Measurements from ENCODE around the gene ANKRD34A.

The ANKRD34A gene

DNA sequence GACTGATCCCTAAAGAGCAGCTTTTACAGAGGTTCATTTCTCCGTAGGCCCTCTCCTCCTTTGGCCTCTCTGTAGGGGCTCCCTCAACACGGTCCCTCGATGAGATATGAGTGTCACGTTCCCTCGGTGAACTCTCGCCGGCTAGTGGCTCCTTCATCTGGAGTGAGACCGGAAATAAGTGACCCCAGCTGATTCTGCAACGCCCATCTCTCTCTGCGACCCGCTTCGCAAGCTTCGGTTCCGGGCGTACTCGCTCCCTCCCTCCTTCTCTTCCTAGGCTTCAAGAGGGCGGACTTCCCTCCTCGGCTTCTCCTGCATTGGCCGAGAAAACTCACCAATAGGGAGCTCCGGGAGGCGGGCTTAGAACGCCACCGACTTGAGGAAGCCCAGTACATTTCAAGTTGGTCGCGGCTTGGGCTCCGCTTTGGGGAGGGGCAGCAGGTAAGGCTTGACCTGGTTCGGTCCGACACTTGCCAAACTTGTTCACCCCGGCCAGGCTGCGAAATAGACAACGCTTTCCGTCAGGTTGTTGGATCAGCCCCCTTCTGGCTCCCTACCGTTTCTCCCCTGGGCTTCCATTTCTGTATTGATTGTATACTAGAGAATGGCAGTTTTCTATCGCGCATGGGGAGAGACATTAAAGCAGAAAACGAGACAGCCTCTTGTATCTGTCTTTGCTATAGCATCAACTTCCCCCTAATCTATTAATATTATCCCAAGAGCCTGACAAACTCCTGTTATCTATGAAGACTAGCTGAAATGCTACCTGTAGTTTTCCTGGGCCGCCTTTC is at the start of gene ANKRD34A, which contains the start of gene POLR3GL:
Gene ANKRD34A, minus strand, starts transcription at position 248 of the 791 bp plus-strand sequence. CDS start 2,816 bp downstream, outside the sequence.
Gene POLR3GL, plus strand, starts transcription at position 363 of the 791 bp plus-strand sequence. CDS start 10,176 bp downstream, outside the sequence.
- peak; percentile 87 for DNase-seq

DNA sequence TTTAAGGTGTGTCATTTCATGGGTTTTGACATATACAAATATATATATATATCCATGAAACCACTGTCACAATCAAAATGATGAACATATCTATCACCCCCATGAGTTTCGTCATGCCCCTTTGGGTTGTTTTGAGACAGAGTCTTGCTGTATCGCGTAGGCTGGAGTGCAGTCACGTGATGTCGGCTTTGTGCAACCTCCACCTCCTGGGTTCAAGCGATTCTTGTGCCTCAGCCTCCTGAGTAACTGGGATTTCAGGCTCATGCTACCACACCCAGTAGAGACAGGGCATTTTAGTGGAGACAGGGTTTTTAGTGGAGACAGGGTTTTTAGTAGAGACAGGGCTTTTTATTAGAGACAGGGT is 49.2 kb upstream of the ANKRD34A start:
- no peak for DNase-seq

DNA sequence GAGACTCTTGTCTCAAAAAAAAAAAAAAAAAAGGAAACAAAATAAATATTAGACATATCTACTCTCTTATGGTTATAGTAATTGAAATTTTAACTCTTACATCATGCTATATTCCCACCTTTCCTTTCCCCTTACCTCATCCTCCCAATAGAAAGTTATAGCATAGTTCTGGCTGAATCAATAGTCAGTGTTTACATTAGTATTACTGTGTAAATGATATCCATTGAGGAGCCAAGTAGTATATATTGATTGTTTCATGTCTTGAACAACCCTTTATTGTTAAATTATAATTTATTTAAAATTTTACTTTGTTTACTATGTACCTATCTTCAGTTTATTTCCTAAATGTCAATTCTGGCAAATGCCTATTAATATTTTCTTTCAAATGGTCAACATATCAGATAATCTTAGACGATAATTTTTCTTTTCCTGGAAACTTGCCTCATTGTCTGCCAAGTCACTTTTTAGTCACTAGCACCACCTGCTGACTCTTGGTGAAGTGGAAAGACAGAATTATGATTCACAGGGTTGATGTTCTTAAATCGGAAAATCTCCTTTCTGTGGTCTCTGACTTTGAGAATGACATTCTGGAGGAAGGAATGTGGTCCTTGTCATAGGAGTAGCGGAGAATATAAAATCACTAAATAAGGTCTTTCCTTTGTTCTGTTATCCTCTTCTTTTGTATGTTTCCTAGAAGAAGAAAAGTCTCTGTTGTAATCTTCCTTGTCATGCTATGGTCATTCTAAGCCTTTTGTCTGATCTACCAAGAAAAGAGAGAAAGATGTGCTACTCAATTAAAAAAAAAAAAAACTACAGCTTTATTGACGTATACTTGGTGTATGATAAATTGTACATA is 48.6 kb upstream of the ANKRD34A start:
- peak; percentile 55 for DNase-seq

DNA sequence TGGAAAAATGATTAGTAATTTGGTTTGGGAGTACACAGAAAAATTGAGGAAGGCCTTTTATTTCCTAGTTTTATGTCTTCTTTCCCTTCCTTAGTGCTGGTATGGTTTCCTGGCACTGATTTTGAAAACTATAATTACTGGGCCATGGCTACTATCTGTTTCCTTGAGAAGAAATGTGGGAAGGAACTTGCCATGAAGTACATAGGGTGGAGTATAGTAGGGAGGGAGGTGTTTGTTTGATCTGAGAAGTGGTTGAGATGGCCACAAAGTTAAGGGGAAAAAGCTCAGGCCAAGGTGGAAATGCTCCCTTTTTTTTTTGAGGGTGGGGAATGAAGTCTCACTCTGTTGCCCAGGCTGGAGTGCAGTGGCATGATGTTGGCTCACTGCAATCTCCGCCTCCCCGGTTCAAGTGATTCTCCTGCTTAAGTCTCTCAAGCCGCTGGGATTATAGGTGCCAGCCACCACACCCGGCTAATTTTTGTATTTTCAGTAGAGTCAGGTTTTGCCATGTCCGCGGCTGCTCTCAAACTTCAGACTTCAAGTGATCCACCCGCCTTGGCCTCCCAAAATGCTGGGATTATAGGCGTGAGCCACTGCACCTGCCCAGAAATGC is 45.9 kb upstream of the ANKRD34A start:
- DNase-seq: no peak

DNA sequence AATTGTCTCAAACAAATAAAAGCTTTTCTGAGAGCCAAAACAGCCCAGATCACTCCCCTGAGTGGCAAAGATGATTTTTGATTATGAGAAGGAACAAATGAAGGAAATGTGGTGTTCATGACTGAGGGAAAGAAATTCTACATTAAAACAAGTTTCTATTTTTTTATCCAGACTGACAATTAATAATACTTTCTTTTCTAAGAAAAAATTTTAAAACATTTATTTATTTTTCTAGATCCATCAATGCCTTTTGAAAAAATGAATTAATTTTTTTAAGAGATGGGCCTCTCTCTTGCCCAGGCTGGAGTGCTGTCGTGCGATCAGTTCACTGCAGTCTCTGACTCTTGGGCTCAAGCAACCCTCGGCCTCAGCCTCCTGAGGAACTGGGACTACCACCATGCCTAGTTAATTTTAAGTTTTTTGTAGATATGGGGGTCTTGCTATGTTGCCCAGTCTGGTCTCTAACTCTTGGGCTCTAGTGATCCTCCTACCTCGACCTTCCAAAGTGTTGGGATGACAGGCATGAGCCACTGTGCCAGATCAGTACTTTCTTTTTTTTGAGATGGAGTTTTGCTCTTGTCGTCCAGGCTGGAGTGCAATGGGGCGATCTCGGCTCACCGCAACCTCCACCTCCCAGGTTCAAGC is 43.2 kb upstream of the ANKRD34A start:
- no peak for DNase-seq

DNA sequence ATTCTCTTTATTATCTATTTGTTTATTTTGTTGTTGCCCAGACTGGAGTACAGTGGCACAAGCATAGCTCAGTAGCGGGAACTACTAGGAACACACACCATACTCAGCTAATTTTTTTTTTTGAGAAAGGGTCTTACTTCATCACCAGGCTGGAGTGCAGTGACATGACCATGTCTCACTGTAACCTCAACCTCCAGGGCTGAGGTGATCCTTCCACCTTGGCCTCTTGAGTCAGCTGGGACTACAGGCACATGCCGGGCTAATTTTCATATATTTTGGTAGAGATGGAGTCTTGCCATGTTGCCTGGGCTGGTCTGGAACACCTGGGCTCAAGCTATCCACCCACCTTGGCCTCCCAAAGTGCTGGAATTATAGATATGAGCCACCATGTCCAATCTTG is 37.3 kb upstream of the ANKRD34A start:
- DNase-seq: no peak

DNA sequence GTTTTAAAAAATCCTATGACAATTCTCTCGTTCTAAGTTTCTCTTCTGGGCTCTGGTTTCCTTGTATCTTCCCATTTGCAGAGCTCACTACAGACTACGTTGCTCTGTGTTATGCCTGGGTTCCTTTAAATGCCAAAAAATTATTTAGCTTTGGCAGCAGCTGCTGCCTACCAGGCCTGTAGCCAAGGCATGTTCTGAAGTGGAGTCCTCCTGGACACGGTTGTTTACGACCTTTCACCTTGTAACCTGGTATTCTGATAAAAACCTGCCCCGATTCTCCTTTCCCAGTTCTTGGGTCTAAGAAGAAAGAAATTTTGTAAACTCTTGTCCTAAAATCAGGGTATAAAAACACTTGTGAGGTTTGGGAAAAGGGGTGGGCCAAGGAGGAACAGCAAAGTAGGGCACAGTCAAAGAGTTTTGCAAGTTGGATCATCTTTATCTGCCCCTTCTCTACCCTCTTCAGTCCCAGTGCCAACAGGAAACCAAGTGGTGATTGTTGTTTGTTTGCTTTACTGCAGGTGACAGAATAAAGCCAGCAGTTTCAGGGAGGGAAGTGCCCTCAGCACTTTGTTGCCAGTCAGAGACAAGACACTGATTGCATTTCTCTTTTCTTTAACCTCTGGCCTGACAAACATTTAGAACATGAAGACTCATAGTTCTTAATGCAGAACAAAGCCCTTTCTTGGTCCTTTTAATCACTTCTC is 35.1 kb upstream of the ANKRD34A start:
- peak; percentile 69 for DNase-seq

DNA sequence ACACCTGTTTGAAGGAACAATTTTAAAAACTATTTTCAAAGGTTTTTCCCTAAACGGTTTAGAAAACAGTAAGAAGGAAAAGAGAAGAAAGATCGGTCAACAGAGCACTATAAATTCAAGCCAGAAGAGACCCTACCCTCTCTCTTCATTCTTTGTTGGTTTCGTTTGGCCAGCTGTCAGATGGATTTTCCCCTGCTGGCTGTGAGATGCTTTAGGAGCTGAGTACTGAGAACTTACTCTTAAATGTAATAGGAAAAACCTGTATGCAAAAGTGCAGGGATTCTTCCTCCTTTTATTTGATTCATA is 33.3 kb upstream of the ANKRD34A start:
- no peak for DNase-seq

DNA sequence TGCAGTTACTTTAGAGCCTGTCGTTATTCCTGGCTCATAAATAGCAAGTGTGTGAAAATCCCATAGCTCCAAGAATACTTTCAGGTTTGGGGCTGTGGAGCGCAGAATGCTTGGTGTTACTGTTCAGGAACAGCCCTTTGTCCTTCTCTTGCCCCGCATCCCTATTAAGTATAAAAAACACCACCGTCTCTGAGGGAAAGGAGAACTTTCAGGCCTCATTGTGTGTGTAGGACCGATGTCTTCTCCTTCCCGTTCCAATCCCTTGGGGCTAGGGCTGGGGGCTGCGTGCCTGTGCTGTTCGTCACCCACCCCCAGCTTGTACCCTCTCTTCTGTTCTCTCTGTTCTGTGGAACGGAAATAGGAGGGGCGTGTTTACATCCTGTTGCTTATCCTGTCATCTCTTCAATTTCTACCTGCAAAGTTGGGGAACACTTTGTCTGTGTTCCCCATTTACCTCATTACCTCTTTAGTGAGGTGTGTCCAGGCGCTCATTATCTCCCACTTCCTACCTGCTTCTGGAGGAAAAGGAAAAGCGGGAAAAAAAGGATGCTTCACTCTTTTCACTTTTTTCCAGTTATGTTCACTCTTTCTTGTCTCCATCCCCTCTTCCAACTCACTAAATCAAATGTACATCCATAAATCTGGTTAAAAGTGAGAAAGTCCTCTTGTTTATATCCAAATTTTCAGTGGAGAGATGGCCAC is 32.8 kb upstream of the ANKRD34A start:
- no peak for DNase-seq

DNA sequence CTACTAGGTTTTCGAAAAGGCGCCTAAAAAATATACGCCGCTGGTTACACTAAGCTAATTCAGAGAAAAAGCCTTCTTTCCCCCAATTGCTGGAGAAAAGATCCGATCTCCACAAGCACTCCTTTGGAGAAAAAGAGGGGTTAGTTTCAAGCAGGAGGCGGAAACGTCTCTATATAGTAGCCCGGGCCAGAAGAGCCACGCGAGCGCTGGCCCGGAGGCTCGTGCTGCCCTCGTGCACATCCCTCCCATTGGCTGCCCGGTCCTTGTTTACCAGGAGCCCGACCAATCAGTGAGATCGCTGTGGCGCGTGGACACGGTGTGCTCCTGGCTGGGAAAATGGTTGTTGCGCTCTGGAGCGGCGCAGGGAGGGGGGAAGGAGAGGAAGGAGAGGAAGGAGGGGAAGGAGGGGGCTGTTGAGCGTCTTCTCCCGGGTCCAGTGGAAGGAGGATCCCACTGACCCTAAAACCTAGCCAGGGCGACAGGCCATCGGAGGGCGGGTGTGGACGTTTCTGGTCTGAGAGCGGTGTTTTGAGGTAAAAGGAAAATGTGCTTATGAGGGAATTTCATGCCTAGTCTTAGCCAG is 32.1 kb upstream of the ANKRD34A start, which contains the start of gene TXNIP:
Gene TXNIP, minus strand, starts transcription at position 147 of the 583 bp plus-strand sequence. CDS start 313 bp downstream, outside the sequence.
- peak; percentile 99 for DNase-seq

DNA sequence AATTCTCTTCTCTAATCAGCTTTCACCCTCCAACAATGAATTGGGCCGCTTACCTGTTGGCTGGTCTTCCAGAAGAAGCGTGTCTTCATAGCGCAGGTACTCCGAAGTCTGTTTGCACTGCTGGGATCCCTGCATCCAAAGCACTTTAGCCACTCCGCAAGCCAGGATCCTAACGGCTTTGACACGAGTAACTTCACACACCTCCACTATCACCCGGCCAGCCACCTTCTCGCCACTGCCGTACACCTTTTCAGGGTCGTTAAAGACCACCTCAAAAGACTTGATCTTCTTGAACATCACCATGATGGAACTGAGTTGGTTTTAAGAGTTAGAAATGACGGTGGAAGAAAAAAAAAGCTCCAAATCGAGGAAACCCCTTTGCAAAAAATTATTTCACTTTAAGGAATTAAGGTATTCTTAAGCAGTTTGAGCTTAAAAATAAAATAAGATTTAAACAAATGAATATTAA is 31.6 kb upstream of the ANKRD34A start:
- no peak for DNase-seq

DNA sequence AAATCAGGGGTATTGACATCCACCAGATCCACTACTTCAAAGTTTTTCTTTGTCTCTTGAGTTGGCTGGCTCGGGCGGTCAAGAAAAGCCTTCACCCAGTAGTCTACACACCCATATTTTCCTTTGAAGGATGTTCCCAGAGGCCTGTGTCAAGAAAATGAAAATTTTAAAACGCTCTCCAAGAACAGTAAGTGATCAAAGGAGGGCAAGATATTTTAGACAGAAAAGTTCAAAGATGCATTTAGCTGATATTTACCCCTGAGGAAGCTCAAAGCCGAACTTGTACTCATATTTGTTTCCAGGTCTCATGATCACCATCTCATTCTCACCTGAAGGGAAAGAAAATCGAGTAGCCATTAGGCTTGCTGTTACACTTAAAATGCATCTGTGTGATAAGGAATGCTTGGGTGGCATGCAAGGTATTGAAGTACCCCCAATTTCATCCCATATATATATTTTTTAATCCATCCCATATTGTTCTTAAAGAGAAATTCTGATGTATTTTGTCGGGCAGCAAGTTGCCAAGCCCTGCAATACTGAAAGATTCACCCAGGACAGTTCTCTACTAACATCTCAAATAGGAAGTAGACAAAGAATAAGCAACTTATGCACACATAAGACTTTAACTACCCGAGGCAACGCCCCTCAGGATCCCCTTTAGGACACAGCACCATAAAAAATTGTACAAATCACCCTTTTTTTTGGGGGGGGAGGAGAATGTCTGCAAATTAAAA is 30.9 kb upstream of the ANKRD34A start:
- no peak for DNase-seq

DNA sequence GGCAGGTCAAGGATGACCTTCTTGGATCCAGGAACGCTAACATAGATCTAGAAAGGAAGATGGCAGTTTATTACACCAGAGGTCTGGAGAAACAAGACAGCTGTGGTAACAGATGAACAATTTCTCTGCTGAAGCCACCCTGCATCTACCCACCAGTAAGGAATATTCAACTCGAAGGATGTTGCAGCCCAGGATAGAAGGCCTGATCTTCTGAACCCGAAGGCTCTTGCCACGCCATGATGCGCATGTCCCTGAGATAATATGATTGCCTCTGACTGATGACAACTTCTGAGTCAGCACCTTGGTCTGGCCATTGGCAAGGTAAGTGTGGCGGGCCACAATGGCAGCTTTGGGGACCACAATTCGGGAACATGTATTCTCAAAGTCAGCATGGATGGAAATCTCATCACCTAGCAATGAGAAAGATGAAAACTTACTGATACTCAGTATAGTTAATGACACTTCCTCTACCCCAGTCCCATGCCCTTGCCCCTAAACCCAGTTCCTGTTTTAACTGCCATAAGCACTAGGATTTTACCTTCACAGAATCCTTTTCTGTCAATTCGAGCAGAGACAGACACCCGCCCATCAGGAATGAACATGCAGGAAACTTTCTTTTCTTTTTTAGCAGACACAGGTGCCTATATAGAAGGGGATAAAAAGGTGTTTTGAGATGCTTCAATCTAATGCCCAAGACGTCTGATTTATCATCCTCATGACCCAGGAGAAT is 30.2 kb upstream of the ANKRD34A start:
- DNase-seq: no peak

DNA sequence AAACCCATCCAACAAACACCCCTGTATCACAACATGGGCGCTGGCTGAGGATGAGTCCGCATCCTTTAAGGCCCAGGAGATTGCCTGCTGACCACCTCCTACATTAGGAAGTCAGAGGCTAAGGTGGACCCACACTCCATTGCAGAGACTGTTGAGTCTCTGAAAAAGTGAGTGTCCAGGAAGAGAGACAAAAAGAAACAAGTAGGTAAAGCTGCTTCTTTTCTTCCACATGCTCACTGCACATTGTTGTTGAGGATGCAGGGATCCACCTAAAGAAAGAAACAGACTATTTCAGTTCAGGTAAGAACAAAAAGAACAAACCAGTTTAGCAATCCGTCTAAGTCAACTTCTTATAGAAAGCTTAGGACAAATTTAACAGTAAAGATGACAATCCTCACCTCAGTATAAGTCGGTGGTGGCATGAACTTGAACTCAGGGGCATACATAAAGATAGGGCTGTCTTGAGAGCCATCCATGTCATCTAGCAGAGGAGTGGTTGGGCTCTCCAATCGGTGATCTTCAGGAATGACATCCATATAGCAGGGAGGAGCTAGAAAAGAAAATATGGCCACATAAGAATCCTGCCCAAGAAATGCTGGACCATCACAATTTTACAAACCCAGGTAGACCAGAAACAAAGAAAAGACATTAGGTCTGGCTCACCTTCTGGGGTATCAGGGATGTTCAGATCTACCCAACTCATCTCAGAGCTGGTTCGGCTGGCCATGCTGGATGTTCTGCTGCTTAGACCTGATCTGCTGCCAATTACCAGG is 29.4 kb upstream of the ANKRD34A start:
- DNase-seq: no peak

DNA sequence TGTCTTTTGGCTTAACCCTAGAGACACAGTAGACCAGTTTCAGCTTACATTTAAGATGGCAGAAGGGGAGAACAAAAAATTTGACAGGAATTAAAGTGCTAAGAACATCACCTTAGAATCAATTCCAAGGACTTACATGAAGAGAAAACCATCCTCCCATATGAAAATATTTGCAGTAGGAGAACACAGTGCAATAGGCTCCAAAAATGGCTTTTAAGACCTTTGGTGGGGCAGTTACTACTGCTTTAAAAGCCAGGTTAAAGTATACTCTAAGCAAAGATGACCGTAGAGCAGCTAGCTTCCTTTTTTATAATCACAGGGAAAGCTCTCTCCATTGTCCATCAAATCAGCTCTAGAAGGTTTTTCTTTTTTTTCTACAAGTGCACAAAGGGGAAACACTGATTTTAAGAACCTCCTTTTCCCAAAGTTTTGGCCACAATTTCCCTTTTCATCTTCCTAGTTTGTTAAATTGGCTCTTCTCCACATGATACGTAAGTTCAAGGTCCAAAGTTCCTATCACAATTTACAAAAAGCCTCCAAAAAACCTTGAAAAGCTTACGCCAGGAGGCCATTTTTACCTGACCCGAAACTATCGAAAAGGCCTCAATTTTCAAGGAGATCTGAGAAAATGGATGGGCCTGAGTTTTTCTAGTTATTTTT is 28.7 kb upstream of the ANKRD34A start:
- no peak for DNase-seq

DNA sequence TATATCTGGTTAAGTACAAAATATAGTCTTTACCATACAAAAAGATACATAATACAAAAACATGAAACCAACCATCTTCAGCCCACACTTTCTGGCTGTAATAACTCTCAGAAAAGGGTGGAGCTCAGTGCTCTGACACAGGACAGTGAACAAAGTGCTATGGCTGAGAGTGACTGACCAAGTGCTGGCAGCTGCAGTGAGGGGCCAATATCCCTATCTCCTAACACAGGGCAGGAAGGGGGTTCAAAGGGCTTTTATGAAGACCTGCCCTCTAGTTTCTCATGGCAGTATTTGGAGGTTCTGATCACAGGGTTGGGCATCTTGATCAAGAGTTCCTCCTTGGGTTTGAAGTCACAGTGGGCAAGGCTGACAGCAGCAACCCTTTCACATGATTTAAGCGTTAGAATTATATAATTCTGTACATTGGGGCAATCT is 28.1 kb upstream of the ANKRD34A start:
- no peak for DNase-seq

DNA sequence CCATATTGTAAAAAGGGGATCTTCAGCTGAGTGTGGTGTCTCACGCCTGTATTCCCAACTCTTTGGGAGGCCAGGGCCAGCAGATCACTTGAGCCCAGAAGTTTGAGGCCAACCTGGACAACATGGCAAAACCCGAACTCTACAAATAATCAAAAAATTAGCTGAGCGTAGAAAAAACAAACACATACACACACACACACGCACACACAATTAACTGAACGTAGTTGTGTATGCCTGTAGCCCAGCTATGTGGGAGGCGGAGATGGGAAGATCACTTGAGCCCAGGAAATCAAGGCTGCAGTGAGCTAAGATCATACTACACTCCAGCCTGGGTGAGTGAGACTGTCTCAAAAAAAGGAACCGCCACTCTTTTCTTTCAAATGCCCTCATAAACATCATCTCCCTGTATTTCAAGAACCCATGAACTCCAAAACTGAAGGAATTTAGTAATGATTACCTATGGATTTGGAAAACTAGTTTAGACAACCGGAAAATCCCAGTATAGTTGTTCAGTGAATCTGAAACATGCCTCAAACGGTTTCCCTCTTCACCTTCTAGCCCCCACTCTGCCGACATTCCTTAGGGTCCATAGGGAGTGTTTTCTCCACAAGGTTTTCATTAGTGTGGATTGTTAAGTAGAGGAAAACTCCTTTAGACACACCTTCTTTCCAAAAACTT is 27.5 kb upstream of the ANKRD34A start:
- DNase-seq: no peak
